HepG2 (cell line): ENCODE measurements around the gene PA2G4. TPM values are rescaled to one million over a fixed set of nuclear protein-coding genes. Genes with fewer than 3 reads are reported as not detected.

Source experiments
- ATAC-seq: fragments of 200-7000 bp; cut with Tn5 transposase; 3 replicates; pipeline ENCODE4 v1.9.1; 2020; ENCODE audit warnings: mild to moderate bottlenecking, moderate library complexity
- BruUV-seq: library from RNA; stranded (reverse); fragments of 400-500 nt; replicated peaks from 2 replicates; lab custom pipeline; 2021; lab: Mats Ljungman, UMichigan
- CTCF ChIA-PET: fragments of 300-600 bp; formaldehyde crosslinking; extraction: SDS; loops from one replicate; lab custom pipeline; 2021; ENCODE audit warnings: low total read pairs, inconsistent platforms, low intra/inter-chr PET ratio; lab: Yijun Ruan, JAX
- POLR2A ChIA-PET: fragments of 350-600 bp; sonication (Branson Sonifier 250); formaldehyde crosslinking; loops from one replicate; lab custom pipeline; 2020; ENCODE audit warnings: antibody characterized with exemption, inconsistent platforms; lab: Yijun Ruan, JAX
- DNase-seq: peaks from one replicate; pipeline ENCODE4 v3.0.0-alpha.2; 2015; ENCODE audit warnings: low spot score
- FAIRE-seq: peaks from 3 replicates; lab custom pipeline; 2011; peaks lifted over from hg19 to GRCh38; lab: Jason Lieb, UNC
- H2AFZ ChIP-seq: one replicate; pipeline ENCODE4 v1.6.1; 2011; ENCODE audit warnings: low read length, inconsistent platforms
- H3K27ac ChIP-seq: fragments of 300-600 bp; 3 replicates; pipeline ENCODE4 v1.8.0; 2011; ENCODE audit warnings: mixed run types, mild to moderate bottlenecking, mixed read lengths, low read length, inconsistent platforms; ENCODE audit not compliant: insufficient read depth; ENCODE audit errors: extremely low read length
- H3K27me3 ChIP-seq, 2 experiments: fragments of 200-600 bp in 1 of 2; 2 replicates in 1 of 2; 3 replicates in 1 of 2; pipeline versions ENCODE4 v1.6.0 to v1.8.0; 2011; ENCODE audit warnings: low read length in 2 of 2, mild to moderate bottlenecking in 2 of 2, moderate library complexity in 2 of 2, inconsistent platforms in 1 of 2; ENCODE audit not compliant: insufficient read depth in 2 of 2, control insufficient read depth in 1 of 2
- H3K36me3 ChIP-seq, 2 experiments: fragments of 200-600 bp in 1 of 2; replicated peaks in 1 of 2; 2 replicates in 1 of 2; 3 replicates in 1 of 2; pipeline versions ENCODE4 v1.5.1 to v1.8.0; 2011; ENCODE audit warnings: low read length in 2 of 2, inconsistent platforms in 1 of 2; ENCODE audit not compliant: insufficient read depth in 2 of 2, control insufficient read depth in 1 of 2
- H3K4me1 ChIP-seq: 2 replicates; pipeline ENCODE4 v1.5.1; 2012; ENCODE audit warnings: low read length, inconsistent platforms; ENCODE audit not compliant: insufficient read depth
- H3K4me2 ChIP-seq: 2 replicates; pipeline ENCODE4 v1.6.0; 2011; ENCODE audit warnings: low read depth, low read length, inconsistent platforms
- H3K4me3 ChIP-seq, 3 experiments: fragments of 200-600 bp in 1 of 3; sonication (generic), shearing (Covaris generic) in 1 of 3; replicated peaks in 1 of 3; 2 replicates each; pipeline ENCODE4 v1.5.1; 2011 to 2016; ENCODE audit warnings: low read length in 3 of 3, inconsistent platforms in 2 of 3, low read depth in 2 of 3, mild to moderate bottlenecking in 2 of 3, control low read depth in 1 of 3, mixed read lengths in 1 of 3; ENCODE audit not compliant: insufficient read depth in 1 of 3
- H3K79me2 ChIP-seq: one replicate; pipeline ENCODE4 v1.6.1; 2011; ENCODE audit warnings: low read length, inconsistent platforms; ENCODE audit not compliant: insufficient read depth
- H3K9ac ChIP-seq: 2 replicates; pipeline ENCODE4 v1.6.0; 2011; ENCODE audit warnings: mild to moderate bottlenecking, low read depth, low read length, inconsistent platforms; ENCODE audit not compliant: insufficient read depth
- H3K9me3 ChIP-seq: 2 replicates; pipeline ENCODE4 v1.5.1; 2012; ENCODE audit warnings: mild to moderate bottlenecking, low read length
- H4K20me1 ChIP-seq: 2 replicates; pipeline ENCODE4 v1.6.0; 2011; ENCODE audit warnings: inconsistent platforms, mild to moderate bottlenecking, low read length, moderate library complexity; ENCODE audit not compliant: insufficient read depth
- CBX2 ChIP-seq, 2 experiments: fragments of 200-600 bp in 1 of 2; sonication (generic); formaldehyde crosslinking in 1 of 2; IDR thresholded peaks; 2 replicates each; pipeline versions ENCODE4 v1.7.0 to v1.8.1; 2018 to 2022; ENCODE audit warnings: low read depth in 2 of 2, low read length in 1 of 2, mild to moderate bottlenecking in 1 of 2, missing genetic modification reagents in 1 of 2
- NR1H2 ChIP-seq: sonication (generic); formaldehyde crosslinking; IDR thresholded peaks from 2 replicates; pipeline ENCODE4 v1.8.1; 2022; ENCODE audit warnings: low read depth, missing genetic modification reagents, borderline replicate concordance
- RORA ChIP-seq: sonication (generic); formaldehyde crosslinking; IDR thresholded peaks from 2 replicates; pipeline ENCODE4 v1.5.0; 2020; ENCODE audit warnings: mild to moderate bottlenecking, missing genetic modification reagents, moderate library complexity
- ZNF296 ChIP-seq: sonication (generic); formaldehyde crosslinking; conservative IDR thresholded peaks from 2 replicates; pipeline ENCODE4 v1.5.0; 2020; ENCODE audit warnings: mild to moderate bottlenecking, missing genetic modification reagents
- ZNF432 ChIP-seq: sonication (generic); formaldehyde crosslinking; IDR thresholded peaks from 2 replicates; pipeline ENCODE4 v1.5.0; 2020; ENCODE audit warnings: missing genetic modification reagents, mild to moderate bottlenecking, borderline replicate concordance
- WGBS: methylation state at CpG from one replicate; pipeline ENCODE4 v1.1.6; 2017; ENCODE audit warnings: low lambda C conversion rate; 5-methylcytosine and 5-hydroxymethylcytosine counted together
- in situ Hi-C: cut with HindIII; loops from 2 replicates; pipeline ENCODE4 v1.10.0; 2017; ENCODE audit warnings: low pct_unique_long_range_greater_than_20kb; ENCODE audit not compliant: extremely low pct_ligation_motif_present
- intact Hi-C: fragments of 100-400 bp; cut with micrococcal nuclease; formaldehyde crosslinking; loops from one replicate; pipeline ENCODE4 v1.10.0; 2022; ENCODE audit not compliant: unreplicated experiment
- polyA plus RNA-seq, 8 experiments: library from polyadenylated mRNA; depleted of rRNA in 3 of 8; stranded (reverse) in 7 of 8; unstranded in 1 of 8; fragments of >200 nt; fragmentation: Illumina TruSeq in 4 of 8; extraction: Trizol in 4 of 8; gene quantifications; 2 replicates each; pipeline versions ENCODE4 v1.2.1 to v1.2.3, GENCODE V29; 2011 to 2016; ENCODE audit warnings: low read depth in 4 of 8, missing spikeins in 1 of 8, mixed read lengths in 1 of 8; ENCODE audit not compliant: insufficient read depth in 1 of 8
- total RNA-seq, 5 experiments: library from RNA; depleted of rRNA; stranded (reverse); fragments of >200 nt; fragmentation: Illumina TruSeq; extraction: Trizol; gene quantifications; 2 replicates each; pipeline ENCODE4 v1.2.3, GENCODE V29; 2016; ENCODE audit warnings: low read depth in 1 of 5
- TF ChIP-seq, protein P1 (sequence below): sonication (generic); formaldehyde crosslinking; IDR thresholded peaks from 2 replicates; pipeline ENCODE4 v1.5.1; 2020; ENCODE audit warnings: missing genetic modification reagents, mild to moderate bottlenecking, borderline replicate concordance
- TF ChIP-seq, protein P2 (sequence below): sonication (generic); formaldehyde crosslinking; IDR thresholded peaks from 2 replicates; pipeline ENCODE4 v1.5.1; 2020; ENCODE audit warnings: missing genetic modification reagents, mild to moderate bottlenecking, borderline replicate concordance
- TF ChIP-seq, protein P3 (sequence below): sonication (generic); formaldehyde crosslinking; IDR thresholded peaks from one replicate; pipeline ENCODE4 v1.5.1; 2020; ENCODE audit warnings: mild to moderate bottlenecking, missing genetic modification reagents; ENCODE audit errors: not compliant biosample characterization
- TF ChIP-seq, protein P4 (sequence below): sonication (generic); formaldehyde crosslinking; IDR thresholded peaks from 2 replicates; pipeline ENCODE4 v1.8.0; 2022; ENCODE audit warnings: low read depth, missing genetic modification reagents

The PA2G4 gene
- total and polyA plus RNA-seq, 2 of the 13 experiments (the other 11 are each of a cell fraction or from before 2014, with no cell fraction given), result 147 to 240 TPM

DNA sequence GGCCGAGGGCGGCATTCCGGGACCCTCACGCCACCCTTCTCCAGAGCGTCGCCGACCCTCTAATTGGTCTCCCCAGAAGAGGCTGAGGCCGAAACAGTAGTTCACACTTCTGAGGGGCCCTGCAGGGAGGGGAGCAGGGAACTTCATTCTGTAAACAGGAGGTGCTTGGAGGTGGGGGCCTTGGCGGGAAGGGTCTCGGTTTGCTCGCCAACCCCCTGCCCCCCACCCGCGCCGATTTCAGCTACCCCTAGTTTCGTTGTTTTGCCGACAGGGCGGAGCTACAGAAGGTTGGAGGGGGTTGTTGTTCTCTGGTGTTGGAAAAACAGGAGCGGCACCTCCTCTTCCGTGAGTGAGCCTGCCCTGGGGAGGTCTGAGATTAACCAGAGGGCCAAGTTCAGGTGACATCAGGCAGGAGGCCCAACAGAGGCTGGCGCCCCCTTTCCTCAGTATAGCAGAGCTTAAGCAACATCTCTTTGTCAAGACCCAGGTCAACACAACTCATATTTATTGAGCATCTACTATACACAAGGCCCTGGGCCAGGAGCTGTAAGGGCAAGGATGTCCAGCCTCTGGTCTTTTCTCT lies 23.7 kb upstream of the PA2G4 start:
- H3K9ac ChIP-seq, result peak overlapping the region; percentile 96
- ATAC-seq, result peak; percentile 66
- H3K4me2 ChIP-seq, result peak overlapping the region; percentile 98
- no peaks in the 10 kb centered on the region; a peak in 1 of 5 replicates for H3K27me3 ChIP-seq
- CTCF ChIA-PET, result no interaction called here
- intact Hi-C loops (loop anchor here (2.0 kb wide), 1 partner anchor 84 kb away; the partner anchor contains the start of gene SUOX), in situ Hi-C loops (no loop called here)
- TSS peak; percentile 60 for BruUV-seq
- H3K4me3 ChIP-seq, result peak overlapping the region; percentile 89 to 96 (median 91)
- WGBS, result no CpG with 5 or more reads among the region's 20 CpGs
- H4K20me1 ChIP-seq, result 0 out of 2 replicates have a peak, but pooled peaks cover 3% of the 10 kb centered on the region
- no peaks in the 10 kb centered on the region for H3K9me3 ChIP-seq
- no peak overlapping the region for H2AFZ ChIP-seq
- POLR2A ChIA-PET, result interaction anchor here (0.8 to 10.2 kb wide), 30 partner anchors 8 to 1665 kb away, joined by 3 to 279 read pairs (median 7); partner anchors contain the start of genes ANKRD52, COQ10A, DNAJC14 and ESYT1
- peak; percentile 96 for DNase-seq
- H3K36me3 ChIP-seq, result peaks cover 11 to 23% of the 10 kb centered on the region in 2 experiments
- H3K4me1 ChIP-seq, result peaks cover 54% of the 10 kb centered on the region
- FAIRE-seq, result peak; percentile 97
- H3K27ac ChIP-seq, result peak overlapping the region; percentile 99
- peaks cover 38% of the 10 kb centered on the region for H3K79me2 ChIP-seq
- TF ChIP-seq CBX2 (IDR thresholded peaks at IDR 0.05; ENCODE audit: low read depth, low read length), result no peak
- no peak; the same call in 1 of the 2 replicates for TF ChIP-seq CBX2 (CRISPR knock-in tag; IDR thresholded peaks at IDR 0.05; ENCODE audit: low read depth)
- no peak for TF ChIP-seq ZNF432
- TF ChIP-seq ZNF296 (CRISPR knock-in tag), result no peak
- TF ChIP-seq, protein P1, sequence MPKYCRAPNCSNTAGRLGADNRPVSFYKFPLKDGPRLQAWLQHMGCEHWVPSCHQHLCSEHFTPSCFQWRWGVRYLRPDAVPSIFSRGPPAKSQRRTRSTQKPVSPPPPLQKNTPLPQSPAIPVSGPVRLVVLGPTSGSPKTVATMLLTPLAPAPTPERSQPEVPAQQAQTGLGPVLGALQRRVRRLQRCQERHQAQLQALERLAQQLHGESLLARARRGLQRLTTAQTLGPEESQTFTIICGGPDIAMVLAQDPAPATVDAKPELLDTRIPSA (CRISPR knock-in tag), result no peak
- TF ChIP-seq, protein P2, sequence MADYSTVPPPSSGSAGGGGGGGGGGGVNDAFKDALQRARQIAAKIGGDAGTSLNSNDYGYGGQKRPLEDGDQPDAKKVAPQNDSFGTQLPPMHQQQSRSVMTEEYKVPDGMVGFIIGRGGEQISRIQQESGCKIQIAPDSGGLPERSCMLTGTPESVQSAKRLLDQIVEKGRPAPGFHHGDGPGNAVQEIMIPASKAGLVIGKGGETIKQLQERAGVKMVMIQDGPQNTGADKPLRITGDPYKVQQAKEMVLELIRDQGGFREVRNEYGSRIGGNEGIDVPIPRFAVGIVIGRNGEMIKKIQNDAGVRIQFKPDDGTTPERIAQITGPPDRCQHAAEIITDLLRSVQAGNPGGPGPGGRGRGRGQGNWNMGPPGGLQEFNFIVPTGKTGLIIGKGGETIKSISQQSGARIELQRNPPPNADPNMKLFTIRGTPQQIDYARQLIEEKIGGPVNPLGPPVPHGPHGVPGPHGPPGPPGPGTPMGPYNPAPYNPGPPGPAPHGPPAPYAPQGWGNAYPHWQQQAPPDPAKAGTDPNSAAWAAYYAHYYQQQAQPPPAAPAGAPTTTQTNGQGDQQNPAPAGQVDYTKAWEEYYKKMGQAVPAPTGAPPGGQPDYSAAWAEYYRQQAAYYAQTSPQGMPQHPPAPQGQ (CRISPR knock-in tag), result no peak
- no peak for TF ChIP-seq NR1H2
- TF ChIP-seq, protein P3, sequence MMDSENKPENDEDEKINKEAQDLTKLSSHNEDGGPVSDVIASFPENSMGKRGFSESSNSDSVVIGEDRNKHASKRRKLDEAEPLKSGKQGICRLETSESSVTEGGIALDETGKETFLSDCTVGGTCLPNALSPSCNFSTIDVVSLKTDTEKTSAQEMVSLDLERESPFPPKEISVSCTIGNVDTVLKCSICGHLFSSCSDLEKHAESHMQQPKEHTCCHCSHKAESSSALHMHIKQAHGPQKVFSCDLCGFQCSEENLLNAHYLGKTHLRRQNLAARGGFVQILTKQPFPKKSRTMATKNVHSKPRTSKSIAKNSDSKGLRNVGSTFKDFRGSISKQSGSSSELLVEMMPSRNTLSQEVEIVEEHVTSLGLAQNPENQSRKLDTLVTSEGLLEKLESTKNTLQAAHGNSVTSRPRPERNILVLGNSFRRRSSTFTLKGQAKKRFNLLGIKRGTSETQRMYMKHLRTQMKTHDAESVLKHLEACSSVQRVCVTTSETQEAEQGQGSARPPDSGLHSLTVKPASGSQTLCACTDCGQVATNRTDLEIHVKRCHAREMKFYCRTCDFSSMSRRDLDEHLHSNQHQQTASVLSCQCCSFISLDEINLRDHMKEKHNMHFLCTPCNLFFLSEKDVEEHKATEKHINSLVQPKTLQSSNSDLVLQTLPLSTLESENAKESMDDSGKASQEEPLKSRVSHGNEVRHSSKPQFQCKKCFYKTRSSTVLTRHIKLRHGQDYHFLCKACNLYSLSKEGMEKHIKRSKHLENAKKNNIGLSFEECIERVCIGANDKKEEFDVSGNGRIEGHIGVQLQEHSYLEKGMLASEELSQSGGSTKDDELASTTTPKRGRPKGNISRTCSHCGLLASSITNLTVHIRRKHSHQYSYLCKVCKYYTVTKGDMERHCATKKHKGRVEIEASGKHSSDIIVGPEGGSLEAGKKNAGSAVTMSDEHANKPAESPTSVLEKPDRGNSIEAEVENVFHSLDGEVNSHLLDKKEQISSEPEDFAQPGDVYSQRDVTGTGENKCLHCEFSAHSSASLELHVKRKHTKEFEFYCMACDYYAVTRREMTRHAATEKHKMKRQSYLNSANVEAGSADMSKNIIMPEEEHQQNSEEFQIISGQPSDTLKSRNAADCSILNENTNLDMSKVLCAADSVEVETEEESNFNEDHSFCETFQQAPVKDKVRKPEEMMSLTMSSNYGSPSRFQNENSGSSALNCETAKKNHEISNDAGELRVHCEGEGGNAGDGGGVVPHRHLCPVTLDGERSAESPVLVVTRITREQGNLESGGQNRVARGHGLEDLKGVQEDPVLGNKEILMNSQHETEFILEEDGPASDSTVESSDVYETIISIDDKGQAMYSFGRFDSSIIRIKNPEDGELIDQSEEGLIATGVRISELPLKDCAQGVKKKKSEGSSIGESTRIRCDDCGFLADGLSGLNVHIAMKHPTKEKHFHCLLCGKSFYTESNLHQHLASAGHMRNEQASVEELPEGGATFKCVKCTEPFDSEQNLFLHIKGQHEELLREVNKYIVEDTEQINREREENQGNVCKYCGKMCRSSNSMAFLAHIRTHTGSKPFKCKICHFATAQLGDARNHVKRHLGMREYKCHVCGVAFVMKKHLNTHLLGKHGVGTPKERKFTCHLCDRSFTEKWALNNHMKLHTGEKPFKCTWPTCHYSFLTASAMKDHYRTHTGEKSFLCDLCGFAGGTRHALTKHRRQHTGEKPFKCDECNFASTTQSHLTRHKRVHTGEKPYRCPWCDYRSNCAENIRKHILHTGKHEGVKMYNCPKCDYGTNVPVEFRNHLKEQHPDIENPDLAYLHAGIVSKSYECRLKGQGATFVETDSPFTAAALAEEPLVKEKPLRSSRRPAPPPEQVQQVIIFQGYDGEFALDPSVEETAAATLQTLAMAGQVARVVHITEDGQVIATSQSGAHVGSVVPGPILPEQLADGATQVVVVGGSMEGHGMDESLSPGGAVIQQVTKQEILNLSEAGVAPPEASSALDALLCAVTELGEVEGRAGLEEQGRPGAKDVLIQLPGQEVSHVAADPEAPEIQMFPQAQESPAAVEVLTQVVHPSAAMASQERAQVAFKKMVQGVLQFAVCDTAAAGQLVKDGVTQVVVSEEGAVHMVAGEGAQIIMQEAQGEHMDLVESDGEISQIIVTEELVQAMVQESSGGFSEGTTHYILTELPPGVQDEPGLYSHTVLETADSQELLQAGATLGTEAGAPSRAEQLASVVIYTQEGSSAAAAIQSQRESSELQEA (CRISPR knock-in tag), result no peak
- no peak for TF ChIP-seq RORA (CRISPR knock-in tag)
- TF ChIP-seq, protein P4, sequence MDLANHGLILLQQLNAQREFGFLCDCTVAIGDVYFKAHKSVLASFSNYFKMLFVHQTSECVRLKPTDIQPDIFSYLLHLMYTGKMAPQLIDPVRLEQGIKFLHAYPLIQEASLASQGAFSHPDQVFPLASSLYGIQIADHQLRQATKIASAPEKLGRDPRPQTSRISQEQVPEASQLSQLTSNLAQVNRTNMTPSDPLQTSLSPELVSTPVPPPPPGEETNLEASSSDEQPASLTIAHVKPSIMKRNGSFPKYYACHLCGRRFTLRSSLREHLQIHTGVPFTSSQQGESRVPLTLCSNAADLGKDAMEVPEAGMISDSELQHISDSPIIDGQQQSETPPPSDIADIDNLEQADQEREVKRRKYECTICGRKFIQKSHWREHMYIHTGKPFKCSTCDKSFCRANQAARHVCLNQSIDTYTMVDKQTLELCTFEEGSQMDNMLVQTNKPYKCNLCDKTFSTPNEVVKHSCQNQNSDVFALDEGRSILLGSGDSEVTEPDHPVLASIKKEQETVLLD (CRISPR knock-in tag), result no peak
